NCI-H146 (cell line): ENCODE results near the gene BRPF1.
"Not testable (repeated sequence)": the region's sequence is repeated elsewhere in the genome, so short reads cannot be mapped to it uniquely, and the experiment has no call there.

Source experiments
- DNase-seq: peaks from one replicate; lab custom pipeline; 2025; lab: John Stamatoyannopoulos, UW

Gene BRPF1

GRCh38 chr3:9769426-9770275 is 38.1 kb downstream of the BRPF1 start, which contains the start of gene CAMK1:
CAMK1 (minus strand) TSS chr3:9769947; CDS start chr3:9767749, 2,198 bp downstream.
- peak; percentile 55 for DNase-seq

- no peak for DNase-seq
Measured at GRCh38 chr3:9770276-9770812, 38.8 kb downstream of the BRPF1 start.

GRCh38 chr3:9771007-9771406 is 39.5 kb downstream of the BRPF1 start:
- not testable (repeated sequence) for DNase-seq

- DNase-seq: no peak
Measured at GRCh38 chr3:9776896-9777693, 45.6 kb downstream of the BRPF1 start.

- DNase-seq: no peak
Measured at GRCh38 chr3:9777694-9778021, 46.1 kb downstream of the BRPF1 start.

GRCh38 chr3:9778143-9779074 is 46.9 kb downstream of the BRPF1 start:
- no peak for DNase-seq

GRCh38 chr3:9779075-9779593 is 47.6 kb downstream of the BRPF1 start:
- no peak for DNase-seq

GRCh38 chr3:9779721-9780457 is 48.4 kb downstream of the BRPF1 start:
- DNase-seq: no peak

GRCh38 chr3:9780458-9780812 is 48.9 kb downstream of the BRPF1 start:
- DNase-seq: no peak

- no peak for DNase-seq
Measured at GRCh38 chr3:9780910-9781309, 49.4 kb downstream of the BRPF1 start.

GRCh38 chr3:9781551-9781950 is 50.0 kb downstream of the BRPF1 start:
- no peak for DNase-seq

- no peak for DNase-seq
Measured at GRCh38 chr3:9781978-9782603, 50.6 kb downstream of the BRPF1 start.

- DNase-seq: no peak
Measured at GRCh38 chr3:9782770-9783169, 51.2 kb downstream of the BRPF1 start.

- no peak for DNase-seq
Measured at GRCh38 chr3:9783954-9784353, 52.4 kb downstream of the BRPF1 start.

- no peak for DNase-seq
Measured at GRCh38 chr3:9784965-9785364, 53.4 kb downstream of the BRPF1 start.

GRCh38 chr3:9785602-9786001 is 54.1 kb downstream of the BRPF1 start:
- no peak for DNase-seq

GRCh38 chr3:9786209-9786739 is 54.7 kb downstream of the BRPF1 start:
- no peak for DNase-seq

- DNase-seq: no peak
Measured at GRCh38 chr3:9786825-9787669, 55.5 kb downstream of the BRPF1 start.

GRCh38 chr3:9787714-9788113 is 56.2 kb downstream of the BRPF1 start:
- no peak for DNase-seq
